ENCODE results near the gene MELK.

DNA sequence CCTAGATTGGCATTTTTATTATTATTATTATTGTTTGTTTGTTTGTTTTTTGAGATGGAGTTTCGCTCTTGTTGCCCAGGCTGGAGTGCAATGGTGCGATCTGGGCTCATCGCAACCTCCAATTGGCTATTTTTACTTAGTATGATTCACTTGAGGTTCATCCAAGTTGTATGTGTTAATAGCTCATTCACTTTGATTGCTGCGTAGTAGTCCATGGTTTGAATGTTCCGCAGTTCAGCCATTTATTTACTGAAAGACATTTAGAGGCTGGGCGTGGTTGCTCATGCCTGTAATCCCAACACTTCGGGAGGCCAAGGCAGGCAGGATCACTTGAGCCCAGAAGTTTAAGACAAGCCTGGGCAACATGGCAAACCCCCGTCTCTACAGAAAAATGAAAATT, 22.6 kb upstream of the MELK start:
- TF ChIP-seq FOXM1 (IDR thresholded peaks at IDR 0.05; ENCODE audit: borderline replicate concordance, low read depth), result no peak
- no peak for TF ChIP-seq CEBPB (IDR thresholded peaks at IDR 0.05)
- TF ChIP-seq CREB1 (IDR thresholded peaks at IDR 0.05; ENCODE audit: low read depth), result no peak
- no peak for TF ChIP-seq TCF12 (IDR thresholded peaks at IDR 0.05; ENCODE audit: low read depth)
- no peak for TF ChIP-seq EP300 (IDR thresholded peaks at IDR 0.05; ENCODE audit: borderline replicate concordance)
- no peak for TF ChIP-seq RAD21 (IDR thresholded peaks at IDR 0.05; ENCODE audit: low read depth)
- no peak for TF ChIP-seq TAF1 (IDR thresholded peaks at IDR 0.05; ENCODE audit: low read depth)
- TF ChIP-seq, protein P1, sequence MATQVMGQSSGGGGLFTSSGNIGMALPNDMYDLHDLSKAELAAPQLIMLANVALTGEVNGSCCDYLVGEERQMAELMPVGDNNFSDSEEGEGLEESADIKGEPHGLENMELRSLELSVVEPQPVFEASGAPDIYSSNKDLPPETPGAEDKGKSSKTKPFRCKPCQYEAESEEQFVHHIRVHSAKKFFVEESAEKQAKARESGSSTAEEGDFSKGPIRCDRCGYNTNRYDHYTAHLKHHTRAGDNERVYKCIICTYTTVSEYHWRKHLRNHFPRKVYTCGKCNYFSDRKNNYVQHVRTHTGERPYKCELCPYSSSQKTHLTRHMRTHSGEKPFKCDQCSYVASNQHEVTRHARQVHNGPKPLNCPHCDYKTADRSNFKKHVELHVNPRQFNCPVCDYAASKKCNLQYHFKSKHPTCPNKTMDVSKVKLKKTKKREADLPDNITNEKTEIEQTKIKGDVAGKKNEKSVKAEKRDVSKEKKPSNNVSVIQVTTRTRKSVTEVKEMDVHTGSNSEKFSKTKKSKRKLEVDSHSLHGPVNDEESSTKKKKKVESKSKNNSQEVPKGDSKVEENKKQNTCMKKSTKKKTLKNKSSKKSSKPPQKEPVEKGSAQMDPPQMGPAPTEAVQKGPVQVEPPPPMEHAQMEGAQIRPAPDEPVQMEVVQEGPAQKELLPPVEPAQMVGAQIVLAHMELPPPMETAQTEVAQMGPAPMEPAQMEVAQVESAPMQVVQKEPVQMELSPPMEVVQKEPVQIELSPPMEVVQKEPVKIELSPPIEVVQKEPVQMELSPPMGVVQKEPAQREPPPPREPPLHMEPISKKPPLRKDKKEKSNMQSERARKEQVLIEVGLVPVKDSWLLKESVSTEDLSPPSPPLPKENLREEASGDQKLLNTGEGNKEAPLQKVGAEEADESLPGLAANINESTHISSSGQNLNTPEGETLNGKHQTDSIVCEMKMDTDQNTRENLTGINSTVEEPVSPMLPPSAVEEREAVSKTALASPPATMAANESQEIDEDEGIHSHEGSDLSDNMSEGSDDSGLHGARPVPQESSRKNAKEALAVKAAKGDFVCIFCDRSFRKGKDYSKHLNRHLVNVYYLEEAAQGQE (IDR thresholded peaks at IDR 0.05; ENCODE audit: low read depth), result no peak
- TF ChIP-seq, protein P2, sequence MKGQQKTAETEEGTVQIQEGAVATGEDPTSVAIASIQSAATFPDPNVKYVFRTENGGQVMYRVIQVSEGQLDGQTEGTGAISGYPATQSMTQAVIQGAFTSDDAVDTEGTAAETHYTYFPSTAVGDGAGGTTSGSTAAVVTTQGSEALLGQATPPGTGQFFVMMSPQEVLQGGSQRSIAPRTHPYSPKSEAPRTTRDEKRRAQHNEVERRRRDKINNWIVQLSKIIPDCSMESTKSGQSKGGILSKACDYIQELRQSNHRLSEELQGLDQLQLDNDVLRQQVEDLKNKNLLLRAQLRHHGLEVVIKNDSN (IDR thresholded peaks at IDR 0.05), result no peak
- TF ChIP-seq NFIC (IDR thresholded peaks at IDR 0.05), result no peak
- no peak for TF ChIP-seq ZBTB7A (IDR thresholded peaks at IDR 0.05; ENCODE audit: low read depth)
- TF ChIP-seq YY1 (IDR thresholded peaks at IDR 0.05; ENCODE audit: low read depth), result no peak
- no peak for TF ChIP-seq TEAD4 (IDR thresholded peaks at IDR 0.05)
- TF ChIP-seq, protein P3, sequence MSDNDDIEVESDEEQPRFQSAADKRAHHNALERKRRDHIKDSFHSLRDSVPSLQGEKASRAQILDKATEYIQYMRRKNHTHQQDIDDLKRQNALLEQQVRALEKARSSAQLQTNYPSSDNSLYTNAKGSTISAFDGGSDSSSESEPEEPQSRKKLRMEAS (IDR thresholded peaks at IDR 0.05), result no peak
